Ishikawa (cell line): ENCODE measurements around the gene SLC37A1.

Experiments
- CEBPB ChIP-seq: IDR thresholded peaks from 2 replicates; pipeline ENCODE4 v1.6.1; 2012
- CREB1 ChIP-seq: IDR thresholded peaks from 2 replicates; pipeline ENCODE4 v1.6.1; 2012; ENCODE audit warnings: low read depth
- EGR1 ChIP-seq: IDR thresholded peaks from 2 replicates; pipeline ENCODE4 v1.6.1; 2012
- EP300 ChIP-seq: IDR thresholded peaks from 2 replicates; pipeline ENCODE4 v1.6.1; 2012; ENCODE audit warnings: borderline replicate concordance
- FOXM1 ChIP-seq: IDR thresholded peaks from 2 replicates; pipeline ENCODE4 v1.6.1; 2012; ENCODE audit warnings: low read depth, borderline replicate concordance
- NFIC ChIP-seq: IDR thresholded peaks from 2 replicates; pipeline ENCODE4 v1.6.1; 2012
- RAD21 ChIP-seq: IDR thresholded peaks from 2 replicates; pipeline ENCODE4 v1.6.1; 2012; ENCODE audit warnings: low read depth
- REST ChIP-seq: IDR thresholded peaks from 2 replicates; pipeline ENCODE4 v1.6.1; 2012; ENCODE audit warnings: low read depth, mild to moderate bottlenecking
- TAF1 ChIP-seq: IDR thresholded peaks from 2 replicates; pipeline ENCODE4 v1.6.1; 2012; ENCODE audit warnings: low read depth, mild to moderate bottlenecking
- TCF12 ChIP-seq: IDR thresholded peaks from 2 replicates; pipeline ENCODE4 v1.6.1; 2012; ENCODE audit warnings: low read depth
- TEAD4 ChIP-seq: IDR thresholded peaks from 2 replicates; pipeline ENCODE4 v1.6.1; 2012
- YY1 ChIP-seq: IDR thresholded peaks from 2 replicates; pipeline ENCODE4 v1.6.1; 2012; ENCODE audit warnings: low read depth
- ZBTB7A ChIP-seq: IDR thresholded peaks from 2 replicates; pipeline ENCODE4 v1.6.1; 2012; ENCODE audit warnings: low read depth
- TF ChIP-seq, protein P1 (sequence below): IDR thresholded peaks from 2 replicates; pipeline ENCODE4 v1.6.1; 2012
- TF ChIP-seq, protein P2 (sequence below): IDR thresholded peaks from 2 replicates; pipeline ENCODE4 v1.6.1; 2012

The SLC37A1 gene

DNA sequence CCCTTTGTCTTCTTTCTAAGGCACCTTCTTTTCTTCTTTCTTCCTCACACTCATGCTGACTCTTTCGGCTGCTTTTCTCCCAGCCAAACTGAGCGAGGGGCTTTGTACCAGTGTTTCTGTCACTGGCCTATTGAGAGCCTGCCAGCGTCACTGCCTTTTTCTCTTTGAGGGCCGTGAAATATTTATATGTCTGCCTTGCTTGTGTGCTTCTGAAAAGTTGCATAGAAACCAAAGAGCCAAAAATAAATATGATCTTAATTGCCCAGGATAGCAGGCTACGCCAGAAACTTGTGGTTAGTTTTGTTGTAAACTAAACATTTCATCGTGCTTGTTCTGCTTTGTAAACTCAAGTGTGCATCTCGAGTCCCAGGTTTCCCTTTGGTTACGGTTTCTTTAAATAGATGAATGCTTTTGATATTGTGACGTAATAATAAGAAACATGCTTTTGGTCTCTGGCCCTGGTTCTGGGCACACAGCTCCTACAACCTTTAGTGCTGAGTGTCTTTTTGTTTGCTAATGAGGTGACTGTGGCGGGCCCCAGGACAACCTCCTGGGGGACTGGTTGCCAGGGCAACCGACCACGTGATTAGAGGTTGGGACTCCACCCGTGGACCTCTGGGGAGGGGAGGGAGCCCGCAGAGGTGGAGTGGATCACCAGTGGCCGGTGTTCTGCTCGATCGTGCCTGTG lies 10.8 kb downstream of the SLC37A1 start:
- TF ChIP-seq CREB1 = no peak
- no peak for TF ChIP-seq TCF12
- TF ChIP-seq, protein P1, sequence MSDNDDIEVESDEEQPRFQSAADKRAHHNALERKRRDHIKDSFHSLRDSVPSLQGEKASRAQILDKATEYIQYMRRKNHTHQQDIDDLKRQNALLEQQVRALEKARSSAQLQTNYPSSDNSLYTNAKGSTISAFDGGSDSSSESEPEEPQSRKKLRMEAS = no peak
- no peak for TF ChIP-seq ZBTB7A
- TF ChIP-seq, protein P2, sequence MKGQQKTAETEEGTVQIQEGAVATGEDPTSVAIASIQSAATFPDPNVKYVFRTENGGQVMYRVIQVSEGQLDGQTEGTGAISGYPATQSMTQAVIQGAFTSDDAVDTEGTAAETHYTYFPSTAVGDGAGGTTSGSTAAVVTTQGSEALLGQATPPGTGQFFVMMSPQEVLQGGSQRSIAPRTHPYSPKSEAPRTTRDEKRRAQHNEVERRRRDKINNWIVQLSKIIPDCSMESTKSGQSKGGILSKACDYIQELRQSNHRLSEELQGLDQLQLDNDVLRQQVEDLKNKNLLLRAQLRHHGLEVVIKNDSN = peak; percentile 36; the same call in 1 of the 2 replicates

DNA sequence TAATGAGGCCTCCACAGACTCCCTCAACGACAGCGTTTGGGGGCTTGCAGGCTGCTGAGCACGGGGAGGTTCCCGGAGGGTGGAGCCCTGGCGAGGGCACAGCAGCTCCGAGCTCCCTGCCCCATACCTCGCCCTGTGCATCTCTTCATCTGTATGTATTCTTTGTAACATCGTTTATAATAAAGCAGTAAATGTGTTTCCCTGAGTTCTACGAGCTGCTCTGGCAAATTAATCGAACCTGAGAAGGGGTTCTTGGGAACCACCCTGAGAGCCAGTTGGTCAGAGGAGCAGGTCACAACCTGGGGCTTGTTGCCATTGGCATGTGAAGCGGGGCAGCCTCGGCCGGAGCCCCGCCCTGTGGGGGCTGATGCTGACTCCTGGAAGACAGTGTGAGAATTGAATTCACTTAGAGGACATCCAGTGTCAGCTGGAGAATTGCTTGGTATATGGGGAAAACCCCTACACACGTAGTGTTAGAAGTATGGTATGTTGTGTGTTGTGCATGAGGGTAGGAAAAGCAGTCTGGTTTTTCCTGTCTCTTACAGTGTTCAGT lies 11.5 kb downstream of the SLC37A1 start:
- TF ChIP-seq REST = no peak
- TF ChIP-seq, protein P1 = no peak
- no peak for TF ChIP-seq TCF12
- TF ChIP-seq YY1 = no peak
- no peak for TF ChIP-seq CEBPB
- no peak for TF ChIP-seq ZBTB7A
- TF ChIP-seq, protein P2 = no peak
- TF ChIP-seq EGR1 = no peak
- TF ChIP-seq EP300 = no peak
- no peak for TF ChIP-seq FOXM1
- no peak for TF ChIP-seq TEAD4
- no peak for TF ChIP-seq CREB1

DNA sequence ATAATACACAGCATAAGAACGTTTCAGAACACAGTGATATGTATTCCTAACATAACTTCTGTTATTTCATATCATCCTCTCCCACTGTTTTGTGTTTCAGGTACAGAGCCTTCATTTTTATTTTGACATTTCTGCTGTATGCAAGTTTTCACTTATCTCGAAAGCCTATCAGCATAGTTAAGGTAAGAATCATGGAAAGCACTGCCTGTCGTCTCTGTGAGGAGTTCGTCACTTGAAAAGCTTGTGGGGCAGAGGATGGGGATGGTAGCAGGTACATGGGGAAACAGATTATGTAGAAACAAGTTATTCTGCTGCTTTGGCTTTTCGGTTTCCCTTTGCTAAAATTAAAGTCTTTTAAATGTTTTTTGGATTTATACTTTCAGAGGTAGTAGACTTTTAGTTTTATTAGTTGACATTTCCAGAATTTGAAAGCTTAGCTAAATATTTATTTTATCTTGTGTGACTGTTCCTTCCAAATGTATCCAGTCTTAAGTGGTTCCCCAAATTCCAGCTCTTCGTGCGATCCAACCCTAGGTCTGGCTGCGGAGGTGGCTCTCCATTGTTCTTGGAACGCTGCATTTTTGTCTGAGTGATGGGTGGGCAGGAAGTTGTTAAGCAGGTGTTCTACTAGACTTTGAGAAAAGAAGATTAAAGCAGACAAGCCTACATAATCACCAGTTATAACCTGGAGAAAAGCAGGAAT lies 12.2 kb downstream of the SLC37A1 start:
- TF ChIP-seq ZBTB7A = no peak
- no peak for TF ChIP-seq EGR1
- TF ChIP-seq, protein P1 = no peak
- TF ChIP-seq NFIC = no peak
- TF ChIP-seq TAF1 = no peak
- TF ChIP-seq RAD21 = no peak
- TF ChIP-seq REST = no peak
- TF ChIP-seq FOXM1 = no peak
- no peak for TF ChIP-seq TEAD4
- TF ChIP-seq CEBPB = no peak
- no peak for TF ChIP-seq EP300
- no peak for TF ChIP-seq CREB1
- no peak for TF ChIP-seq TCF12
- TF ChIP-seq YY1 = no peak
- TF ChIP-seq, protein P2 = no peak

DNA sequence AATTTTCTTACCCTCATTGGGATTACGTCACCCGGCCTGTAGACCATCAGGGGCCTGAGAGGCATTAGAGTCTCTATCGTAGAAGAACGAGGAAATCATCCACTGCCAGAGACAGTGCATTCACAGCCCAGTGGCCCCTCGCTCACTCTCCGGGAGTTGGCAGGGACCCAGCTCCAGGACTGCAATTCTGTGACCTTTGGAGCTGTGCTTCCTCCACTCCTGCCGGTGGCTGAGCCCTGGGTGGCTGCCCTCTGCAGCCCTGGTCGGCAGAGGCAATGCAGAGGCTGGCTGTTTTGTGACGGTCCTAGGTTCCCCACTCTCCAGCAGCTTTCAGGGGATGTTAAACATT lies 12.7 kb downstream of the SLC37A1 start:
- TF ChIP-seq CREB1 (no peak), FOXM1 (no peak), TEAD4 (no peak), EP300 (no peak), YY1 (no peak), TAF1 (no peak), CEBPB (no peak), RAD21 (no peak), NFIC (no peak), ZBTB7A (no peak), REST (no peak), TCF12 (no peak)
- TF ChIP-seq, protein P2 = no peak
- TF ChIP-seq, protein P1 = no peak
